HG03432 (cell line): ENCODE measurements around the gene MRPS23.

Source experiments
- ATAC-seq: cut with Tn5 transposase; IDR thresholded peaks from one replicate; pipeline ENCODE4 v1.9.1; 2021; ENCODE audit warnings: mild to moderate bottlenecking, moderate library complexity; ENCODE audit not compliant: unreplicated experiment

MRPS23 gene

GRCh38 chr17:57849874-57850754, at the start of gene MRPS23:
MRPS23 (minus strand) TSS chr17:57850044; CDS start chr17:57850010, 34 bp downstream.
- peak; percentile 95 for ATAC-seq

- ATAC-seq = no peak
Measured at GRCh38 chr17:57899391-57899790, 49.5 kb upstream of the MRPS23 start.

GRCh38 chr17:57898487-57899311, 48.9 kb upstream of the MRPS23 start:
- no peak for ATAC-seq

- ATAC-seq = no peak
Measured at GRCh38 chr17:57895382-57896060, 45.7 kb upstream of the MRPS23 start.

- ATAC-seq = no peak
Measured at GRCh38 chr17:57894848-57895247, 45.0 kb upstream of the MRPS23 start.

GRCh38 chr17:57892820-57893595, 43.2 kb upstream of the MRPS23 start:
- ATAC-seq = no peak

- ATAC-seq = peak; percentile 54
Measured at GRCh38 chr17:57892146-57892819, 42.4 kb upstream of the MRPS23 start.

- ATAC-seq = no peak
Measured at GRCh38 chr17:57890857-57891232, 41.0 kb upstream of the MRPS23 start.

GRCh38 chr17:57889892-57890856, 40.3 kb upstream of the MRPS23 start:
- ATAC-seq = no peak

GRCh38 chr17:57889252-57889651, 39.4 kb upstream of the MRPS23 start:
- ATAC-seq = no peak

- no peak for ATAC-seq
Measured at GRCh38 chr17:57888311-57889216, 38.7 kb upstream of the MRPS23 start.

GRCh38 chr17:57887161-57887560, 37.3 kb upstream of the MRPS23 start:
- no peak for ATAC-seq

GRCh38 chr17:57886020-57886419, 36.2 kb upstream of the MRPS23 start:
- ATAC-seq = no peak

GRCh38 chr17:57885148-57885915, 35.5 kb upstream of the MRPS23 start:
- ATAC-seq = no peak

GRCh38 chr17:57881783-57882351, 32.0 kb upstream of the MRPS23 start:
- ATAC-seq = no peak

- no peak for ATAC-seq
Measured at GRCh38 chr17:57881143-57881542, 31.3 kb upstream of the MRPS23 start.

GRCh38 chr17:57880086-57880456, 30.2 kb upstream of the MRPS23 start:
- ATAC-seq = no peak
